AG20443 (cell line): ENCODE results near the gene PRKAB1.

ENCODE experiments used
- DNase-seq: peaks from one replicate; pipeline ENCODE4 v3.0.0; 2012; ENCODE audit warnings: low spot score, mixed read lengths

PRKAB1 gene

GRCh38 chr12:119712721-119713120 lies 44.8 kb downstream of the PRKAB1 start:
- no peak for DNase-seq

- no peak for DNase-seq
Measured at GRCh38 chr12:119713551-119714031, 45.7 kb downstream of the PRKAB1 start.

DNA sequence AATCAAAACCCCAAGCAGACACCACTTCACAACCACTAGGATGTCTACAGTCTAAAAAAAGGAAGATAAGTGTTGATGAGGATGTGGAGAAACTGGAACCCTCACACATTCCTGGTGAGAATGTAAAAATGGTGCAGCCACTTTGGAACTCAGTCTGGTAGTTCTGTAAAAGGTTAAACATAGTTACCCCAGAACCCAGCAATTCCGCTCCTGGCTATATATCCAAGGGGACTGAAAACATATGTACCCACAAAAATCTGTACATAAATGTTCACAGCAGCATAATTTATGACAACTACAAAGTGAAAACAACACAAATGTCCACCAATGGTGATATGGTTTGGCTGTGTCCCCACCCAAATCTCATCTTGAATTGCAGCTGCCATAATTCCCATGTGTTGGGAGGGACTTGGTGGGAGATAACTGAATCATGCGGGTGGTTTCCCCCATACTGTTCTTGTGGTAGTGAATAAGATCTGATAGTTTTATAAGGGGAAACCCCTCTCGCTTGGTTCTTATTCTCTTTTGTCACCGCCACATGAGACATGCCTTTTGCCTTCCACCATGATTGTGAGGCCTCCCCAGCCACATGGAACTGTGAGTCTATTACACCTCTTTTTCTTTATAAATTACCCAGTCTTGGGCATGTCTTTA lies 46.8 kb downstream of the PRKAB1 start:
- DNase-seq, result no peak

- DNase-seq, result no peak
Measured at GRCh38 chr12:119715268-119715620, 47.3 kb downstream of the PRKAB1 start.

DNA sequence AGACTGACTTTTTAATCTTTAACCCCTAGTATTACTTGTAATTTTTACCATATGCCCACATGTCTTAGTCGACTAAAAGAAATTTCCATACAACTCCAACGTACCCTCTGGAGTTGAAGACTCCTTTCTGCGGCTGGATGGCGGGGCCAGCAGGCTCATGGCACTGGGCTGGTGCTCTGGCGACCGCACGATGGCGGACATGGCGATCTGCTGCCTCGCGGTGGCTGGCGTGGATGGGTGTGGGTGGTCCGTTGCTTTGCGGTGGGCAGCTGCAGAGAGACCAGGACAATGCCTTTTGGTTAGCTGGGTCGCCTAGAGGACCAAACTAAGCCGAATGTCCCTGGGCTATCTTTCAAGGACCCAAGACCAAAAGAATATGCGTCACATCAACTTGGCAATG lies 50.2 kb downstream of the PRKAB1 start:
- DNase-seq, result no peak

- no peak for DNase-seq
Measured at GRCh38 chr12:119720349-119720748, 52.4 kb downstream of the PRKAB1 start.

- no peak for DNase-seq
Measured at GRCh38 chr12:119721306-119721705, 53.4 kb downstream of the PRKAB1 start.

- no peak for DNase-seq
Measured at GRCh38 chr12:119725523-119725922, 57.6 kb downstream of the PRKAB1 start.

DNA sequence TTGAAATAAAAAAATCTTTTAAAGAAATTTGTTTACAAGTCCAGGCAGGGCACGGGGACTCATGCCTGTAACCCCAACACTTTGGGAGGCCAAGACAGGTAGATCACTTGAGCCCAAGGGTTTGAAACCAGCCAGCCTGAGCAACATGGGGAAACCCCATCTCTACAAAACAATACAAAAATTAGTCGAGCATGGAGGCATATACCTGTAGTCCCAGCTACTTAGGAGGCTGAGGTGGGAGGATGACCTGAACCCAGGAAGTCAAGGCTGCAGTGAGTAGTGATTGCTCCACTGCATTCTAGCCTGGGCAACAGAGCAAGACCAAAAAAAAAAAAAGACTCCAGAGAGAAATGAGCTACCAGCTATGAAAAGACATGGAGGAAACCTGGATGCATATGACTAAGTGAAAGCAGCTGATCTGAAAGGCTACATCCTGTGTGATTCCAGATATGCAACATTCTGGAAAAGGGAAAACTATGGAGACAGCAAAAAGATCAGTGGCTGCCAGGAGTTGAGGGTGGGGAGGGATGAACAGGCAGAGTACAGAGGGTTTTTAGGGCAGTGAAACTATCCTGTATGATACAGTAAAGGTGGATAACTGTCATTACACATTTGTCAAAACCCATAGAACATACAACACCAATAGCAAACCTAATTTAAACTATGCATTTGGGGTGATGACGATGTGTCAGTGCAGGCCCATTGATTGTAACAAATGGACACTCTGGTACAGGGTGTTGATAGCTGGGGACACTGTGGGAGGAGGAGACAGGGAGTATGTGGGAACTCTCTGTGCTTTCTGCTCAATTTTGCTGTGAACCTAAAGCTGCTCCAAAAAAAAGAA lies 59.9 kb downstream of the PRKAB1 start:
- no peak for DNase-seq

- DNase-seq, result no peak
Measured at GRCh38 chr12:119728444-119728745, 60.5 kb downstream of the PRKAB1 start.

DNA sequence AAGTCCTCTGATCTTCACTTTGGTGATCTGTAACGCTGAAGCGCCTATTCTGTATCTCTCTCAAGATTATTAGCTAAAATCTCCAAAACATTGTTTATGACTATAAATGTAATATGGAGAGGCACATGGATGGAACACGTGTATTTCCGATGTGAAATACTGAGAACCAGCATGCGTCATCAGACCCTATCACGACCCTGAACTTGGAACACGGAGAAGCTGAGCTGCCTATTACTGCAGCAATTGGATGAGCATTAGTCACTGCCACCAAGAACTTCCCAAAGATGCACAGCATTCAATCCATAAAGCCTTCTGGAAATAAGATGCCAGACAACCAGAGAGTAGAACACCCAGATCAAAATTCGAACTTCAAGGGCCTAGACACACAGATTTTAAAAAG lies 61.9 kb downstream of the PRKAB1 start:
- no peak for DNase-seq

DNA sequence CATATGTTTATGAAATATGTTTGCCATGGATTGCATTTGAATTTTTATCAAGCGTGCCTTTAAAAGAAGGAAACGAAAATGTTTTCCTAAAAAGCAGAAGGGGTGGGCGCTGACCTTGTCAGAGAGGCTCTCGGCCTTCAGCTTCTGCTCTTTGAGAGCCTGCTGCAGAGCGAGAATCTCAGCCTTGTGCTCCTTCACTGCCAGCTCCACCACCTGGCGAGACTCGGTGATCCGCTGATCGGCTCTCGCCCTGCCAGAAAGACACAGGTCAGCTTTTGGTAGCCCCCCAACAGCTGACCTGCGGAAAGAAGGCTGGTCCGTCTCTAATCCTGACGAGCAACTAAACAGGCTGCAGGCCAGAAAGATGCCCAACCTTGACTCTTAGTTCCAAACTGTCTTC lies 62.4 kb downstream of the PRKAB1 start:
- no peak for DNase-seq
